Measurements from ENCODE around the gene SYTL3. TPM values are rescaled to one million over a fixed set of nuclear protein-coding genes. Genes with fewer than 3 reads are reported as not detected.
"Not testable (repeated sequence)": the region's sequence is repeated elsewhere in the genome, so short reads cannot be mapped to it uniquely, and the experiment has no call there.

SYTL3 gene
- total RNA-seq, 2 donors from 2014 or later: 9.9 to 12.1 TPM

DNA sequence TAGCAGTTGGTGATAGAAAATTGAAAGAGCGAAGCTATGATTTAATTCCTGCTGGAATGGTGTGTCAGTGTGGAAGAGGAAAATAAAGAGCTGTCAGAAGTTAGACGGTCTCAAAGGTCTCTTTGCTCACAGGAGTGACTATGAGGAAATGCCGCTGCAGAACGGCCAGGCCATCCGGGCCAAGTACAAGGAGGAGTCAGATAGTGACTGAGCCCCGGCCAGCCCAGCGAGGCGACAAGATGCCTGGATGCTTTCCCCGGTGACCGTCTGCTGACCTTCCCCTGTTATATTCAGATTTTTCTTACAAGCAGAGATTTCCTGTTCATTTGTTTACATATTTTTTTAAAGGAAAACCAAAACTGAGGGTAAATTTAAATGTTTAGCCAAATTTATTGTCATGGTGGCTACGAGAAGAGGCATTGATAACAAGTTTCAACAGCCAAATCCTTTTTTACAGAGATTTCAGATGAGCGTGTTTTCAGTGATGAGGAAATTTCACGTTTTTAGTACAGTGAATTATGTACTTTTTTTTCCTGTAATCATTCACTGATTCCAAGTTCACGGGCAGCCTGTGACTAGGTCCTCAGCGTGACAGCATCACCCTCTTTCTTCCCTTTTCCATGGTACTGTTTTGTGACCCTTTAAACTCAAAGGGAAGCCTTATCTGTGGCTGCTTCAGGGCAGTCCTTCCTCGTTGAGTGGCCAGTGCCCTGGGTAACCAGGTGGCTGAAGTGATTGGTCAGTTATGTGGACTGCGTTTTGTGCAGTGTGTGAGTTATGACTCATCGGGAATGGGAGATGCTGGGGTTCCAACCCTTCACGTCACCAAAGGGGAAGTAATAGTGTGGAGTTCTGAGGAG is 17.9 kb upstream of the SYTL3 start:
- no peak for DNase-seq (ENCODE audit: low spot score)

GRCh38 chr6:158632538-158633119 is 17.2 kb upstream of the SYTL3 start:
- DNase-seq (ENCODE audit: low spot score); H3K9me3 ChIP-seq; H3K4me3 ChIP-seq; intact Hi-C loops (cut with DNase I); H3K36me3 ChIP-seq; H3K27me3 ChIP-seq (replicated peaks; ENCODE audit: insufficient read depth); H3K4me1 ChIP-seq (replicated peaks): not testable (repeated sequence)
- WGBS: 82% methylated on average over 3 of the region's 3 CpGs
- H3K27ac ChIP-seq: peak overlapping the region; percentile 60 to 68

More for the DNA sequence above, 17.9 kb upstream of the SYTL3 start:
- Histone ChIP-seq H3K27ac (peak overlapping the region; percentile 60 to 68), H3K4me3 (no peak overlapping the region), H3K9me3 (no peaks in the 10 kb centered on the region), H3K27me3 (replicated peaks; ENCODE audit: insufficient read depth) (no peaks in the 10 kb centered on the region), H3K4me1 (replicated peaks) (no peaks in the 10 kb centered on the region), H3K36me3 (no peaks in the 10 kb centered on the region)
- intact Hi-C loops (cut with DNase I): no loop called here
- TF ChIP-seq POLR2AphosphoS5 (IDR thresholded peaks at IDR 0.05) (peak; percentile 2), POLR2A (IDR thresholded peaks at IDR 0.05) (peak; percentile 26)
- TF ChIP-seq, protein P1, sequence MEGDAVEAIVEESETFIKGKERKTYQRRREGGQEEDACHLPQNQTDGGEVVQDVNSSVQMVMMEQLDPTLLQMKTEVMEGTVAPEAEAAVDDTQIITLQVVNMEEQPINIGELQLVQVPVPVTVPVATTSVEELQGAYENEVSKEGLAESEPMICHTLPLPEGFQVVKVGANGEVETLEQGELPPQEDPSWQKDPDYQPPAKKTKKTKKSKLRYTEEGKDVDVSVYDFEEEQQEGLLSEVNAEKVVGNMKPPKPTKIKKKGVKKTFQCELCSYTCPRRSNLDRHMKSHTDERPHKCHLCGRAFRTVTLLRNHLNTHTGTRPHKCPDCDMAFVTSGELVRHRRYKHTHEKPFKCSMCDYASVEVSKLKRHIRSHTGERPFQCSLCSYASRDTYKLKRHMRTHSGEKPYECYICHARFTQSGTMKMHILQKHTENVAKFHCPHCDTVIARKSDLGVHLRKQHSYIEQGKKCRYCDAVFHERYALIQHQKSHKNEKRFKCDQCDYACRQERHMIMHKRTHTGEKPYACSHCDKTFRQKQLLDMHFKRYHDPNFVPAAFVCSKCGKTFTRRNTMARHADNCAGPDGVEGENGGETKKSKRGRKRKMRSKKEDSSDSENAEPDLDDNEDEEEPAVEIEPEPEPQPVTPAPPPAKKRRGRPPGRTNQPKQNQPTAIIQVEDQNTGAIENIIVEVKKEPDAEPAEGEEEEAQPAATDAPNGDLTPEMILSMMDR (IDR thresholded peaks at IDR 0.05): no peak
- WGBS: 30% methylated on average over 19 of the region's 19 CpGs

GRCh38 chr6:158633127-158633526 is 16.7 kb upstream of the SYTL3 start:
- Histone ChIP-seq H3K4me3 (no peak overlapping the region), H3K36me3 (no peaks in the 10 kb centered on the region), H3K27ac (no peak overlapping the region), H3K27me3 (replicated peaks; ENCODE audit: insufficient read depth) (no peaks in the 10 kb centered on the region), H3K4me1 (replicated peaks) (no peaks in the 10 kb centered on the region), H3K9me3 (no peaks in the 10 kb centered on the region)
- DNase-seq (ENCODE audit: low spot score): no peak
- WGBS: 93% methylated on average over 11 of the region's 11 CpGs
- TF ChIP-seq POLR2A (IDR thresholded peaks at IDR 0.05): no peak
- no peak for TF ChIP-seq POLR2AphosphoS5 (IDR thresholded peaks at IDR 0.05)
- TF ChIP-seq, protein P1 (IDR thresholded peaks at IDR 0.05): no peak
- intact Hi-C loops (cut with DNase I): no loop called here

DNA sequence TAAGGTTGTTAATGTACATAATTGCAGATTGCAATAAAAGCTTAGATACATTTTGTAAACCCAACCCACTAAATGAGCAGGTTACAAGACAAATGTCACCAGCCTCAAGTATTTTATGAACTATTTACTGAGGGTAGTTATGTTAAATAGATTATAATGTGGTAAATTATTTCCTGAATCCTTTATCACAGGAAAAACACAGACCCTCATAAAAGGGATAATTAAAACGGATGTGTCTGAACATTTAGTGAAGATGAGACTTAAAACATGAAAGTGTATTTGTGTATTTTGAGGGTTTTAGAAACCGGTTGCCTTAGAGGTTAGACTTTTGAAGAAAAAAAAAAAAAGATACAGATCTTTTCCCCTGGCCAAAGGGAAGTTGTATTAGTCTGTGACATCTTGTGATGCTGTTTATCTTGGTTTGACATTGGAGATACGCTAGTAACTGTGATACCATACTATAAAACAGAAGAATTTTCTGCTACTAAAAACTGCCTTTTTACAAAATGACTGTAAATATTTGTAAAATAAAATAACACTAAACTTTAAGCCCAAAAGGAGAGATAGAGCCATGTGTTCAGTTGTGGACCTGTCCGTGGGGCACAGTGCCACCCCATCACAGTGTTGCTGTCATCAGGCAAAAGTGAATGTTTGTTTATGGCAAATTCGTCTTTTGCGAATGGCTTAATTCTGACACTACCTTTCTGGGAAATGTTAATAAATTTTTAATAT is 15.0 kb upstream of the SYTL3 start:
- Histone ChIP-seq H3K27me3 (replicated peaks; ENCODE audit: insufficient read depth) (no peaks in the 10 kb centered on the region), H3K4me3 (no peak overlapping the region), H3K9me3 (no peaks in the 10 kb centered on the region), H3K36me3 (no peaks in the 10 kb centered on the region), H3K27ac (no peak overlapping the region), H3K4me1 (replicated peaks) (no peaks in the 10 kb centered on the region)
- TF ChIP-seq, protein P1 (IDR thresholded peaks at IDR 0.05): no peak
- TF ChIP-seq POLR2A (IDR thresholded peaks at IDR 0.05) (no peak), POLR2AphosphoS5 (IDR thresholded peaks at IDR 0.05) (no peak)
- no peak for DNase-seq (ENCODE audit: low spot score)
- intact Hi-C loops (cut with DNase I): no loop called here
- 54% methylated on average over 6 of the region's 6 CpGs for WGBS

GRCh38 chr6:158635427-158636073 is 14.3 kb upstream of the SYTL3 start:
- intact Hi-C loops (cut with DNase I): no loop called here
- no peak overlapping the region for H3K27ac ChIP-seq
- TF ChIP-seq POLR2AphosphoS5 (IDR thresholded peaks at IDR 0.05) (no peak), POLR2A (IDR thresholded peaks at IDR 0.05) (no peak)
- TF ChIP-seq, protein P1 (IDR thresholded peaks at IDR 0.05): no peak
- H3K9me3 ChIP-seq: no peaks in the 10 kb centered on the region
- no peak overlapping the region for H3K4me3 ChIP-seq
- no peaks in the 10 kb centered on the region for H3K4me1 ChIP-seq (replicated peaks)
- no peaks in the 10 kb centered on the region for H3K27me3 ChIP-seq (replicated peaks; ENCODE audit: insufficient read depth)
- 77% methylated on average over 7 of the region's 7 CpGs for WGBS
- DNase-seq (ENCODE audit: low spot score): no peak
- no peaks in the 10 kb centered on the region for H3K36me3 ChIP-seq

Data from prostate gland (tissue), 2 donors.